SW 1271 (cell line): ENCODE results near the gene AUTS2.

Experiments used
- DNase-seq, 2 experiments: peaks; one replicate each; lab custom pipeline; 2025; lab: John Stamatoyannopoulos, UW

The AUTS2 gene

GRCh38 chr7:70657989-70658632 lies 1059.8 kb downstream of the AUTS2 start:
- DNase-seq = no peak

- no peak for DNase-seq
These were observed 1061.0 kb downstream of the AUTS2 start for GRCh38 chr7:70659263-70659662.

GRCh38 chr7:70660154-70660818 lies 1062.0 kb downstream of the AUTS2 start:
- no peak for DNase-seq

- no peak for DNase-seq
These were observed 1062.5 kb downstream of the AUTS2 start for GRCh38 chr7:70660819-70661191.

- DNase-seq = no peak
These were observed 1065.4 kb downstream of the AUTS2 start for GRCh38 chr7:70663680-70664079.

GRCh38 chr7:70665997-70666396 lies 1067.7 kb downstream of the AUTS2 start:
- DNase-seq = no peak

GRCh38 chr7:70667406-70667805 lies 1069.1 kb downstream of the AUTS2 start:
- DNase-seq = no peak

GRCh38 chr7:70668606-70669358 lies 1070.5 kb downstream of the AUTS2 start:
- DNase-seq = no peak

- DNase-seq = no peak
These were observed 1071.6 kb downstream of the AUTS2 start for GRCh38 chr7:70669854-70670253.

- no peak for DNase-seq
These were observed 1072.0 kb downstream of the AUTS2 start for GRCh38 chr7:70670288-70670687.

GRCh38 chr7:70673778-70674570 lies 1075.7 kb downstream of the AUTS2 start:
- DNase-seq = no peak

GRCh38 chr7:70674571-70675010 lies 1076.3 kb downstream of the AUTS2 start:
- no peak for DNase-seq

GRCh38 chr7:70676243-70676642 lies 1078.0 kb downstream of the AUTS2 start:
- DNase-seq = no peak

- no peak for DNase-seq
These were observed 1080.5 kb downstream of the AUTS2 start for GRCh38 chr7:70678621-70679251.

GRCh38 chr7:70679661-70680060 lies 1081.4 kb downstream of the AUTS2 start:
- no peak for DNase-seq

GRCh38 chr7:70680306-70680705 lies 1082.0 kb downstream of the AUTS2 start:
- DNase-seq = no peak

- DNase-seq = no peak
These were observed 1082.6 kb downstream of the AUTS2 start for GRCh38 chr7:70680743-70681468.

- DNase-seq = no peak
These were observed 1083.4 kb downstream of the AUTS2 start for GRCh38 chr7:70681469-70682350.

GRCh38 chr7:70684173-70684572 lies 1085.9 kb downstream of the AUTS2 start:
- DNase-seq = no peak

GRCh38 chr7:70693321-70693685 lies 1095.0 kb downstream of the AUTS2 start:
- no peak for DNase-seq
